NCI-H2196 treated with DMSO at 0.1 percent for 48 hours (cell line): ENCODE results near the gene PRTN3.

ENCODE experiments used
- DNase-seq: peaks from one replicate; lab custom pipeline; 2025; ENCODE audit not compliant: unreplicated experiment; lab: John Stamatoyannopoulos, UW

PRTN3 gene

GRCh38 chr19:896434-896833 lies 55.6 kb downstream of the PRTN3 start:
- no peak for DNase-seq

- no peak for DNase-seq
Observed at GRCh38 chr19:896999-897398, 56.2 kb downstream of the PRTN3 start.

- no peak for DNase-seq
Observed at GRCh38 chr19:897442-898039, 56.7 kb downstream of the PRTN3 start.
